Transverse colon (tissue), 3 donors: ENCODE measurements around the gene ABCC11.

ENCODE experiments used
- CTCF ChIP-seq, 5 experiments: fragments of 200-600 bp in 3 of 5; fragments of 450-650 bp in 2 of 5; sonication (generic) in 3 of 5; IDR thresholded peaks; 1 replicate in 2 of 5; 2 replicates in 3 of 5; pipeline ENCODE4 v1.5.1; 2016 to 2017; ENCODE audit warnings: antibody characterized with exemption in 5 of 5, inconsistent platforms in 3 of 5, mild to moderate bottlenecking in 2 of 5, moderate library complexity in 1 of 5
- POLR2A ChIP-seq: fragments of 450-650 bp; IDR thresholded peaks from one replicate; pipeline ENCODE4 v1.6.1; 2016; ENCODE audit warnings: antibody characterized with exemption, mild to moderate bottlenecking, moderate library complexity

DNA sequence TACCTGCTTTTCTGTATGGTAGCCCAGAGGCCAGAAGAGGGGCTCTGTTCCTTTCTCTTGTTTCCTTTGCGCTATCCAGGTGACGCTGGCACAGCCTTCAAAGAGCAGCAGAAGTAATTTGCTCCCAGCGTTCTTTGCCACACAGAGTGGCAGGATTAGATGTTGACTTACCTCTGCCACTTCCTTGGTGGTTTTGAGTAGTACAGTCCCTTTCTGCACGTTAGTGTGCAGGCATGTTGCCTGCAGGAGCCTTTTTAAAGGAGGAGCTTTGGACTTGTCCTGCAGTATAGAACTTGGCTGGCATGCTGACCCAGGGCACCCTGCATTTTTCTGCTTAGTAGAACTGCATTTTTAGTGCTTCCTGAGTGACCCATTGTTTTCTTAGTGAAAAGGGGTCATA, at the start of gene ABCC11:
- TF ChIP-seq CTCF (IDR thresholded peaks at IDR 0.05) (no peak), POLR2A (no peak)
